NCI-H1436 treated with DMSO at 0.1 percent for 48 hours (cell line): ENCODE data around the gene GALNT16.
A peak's percentile ranks its signal among the peaks of the same experiment; 100 is the strongest.
"Not testable (repeated sequence)": the region's sequence is repeated elsewhere in the genome, so short reads cannot be mapped to it uniquely, and the experiment has no call there.

ENCODE experiments used
- DNase-seq: peaks from one replicate; lab custom pipeline; 2025; lab: John Stamatoyannopoulos, UW

GALNT16 gene

DNA sequence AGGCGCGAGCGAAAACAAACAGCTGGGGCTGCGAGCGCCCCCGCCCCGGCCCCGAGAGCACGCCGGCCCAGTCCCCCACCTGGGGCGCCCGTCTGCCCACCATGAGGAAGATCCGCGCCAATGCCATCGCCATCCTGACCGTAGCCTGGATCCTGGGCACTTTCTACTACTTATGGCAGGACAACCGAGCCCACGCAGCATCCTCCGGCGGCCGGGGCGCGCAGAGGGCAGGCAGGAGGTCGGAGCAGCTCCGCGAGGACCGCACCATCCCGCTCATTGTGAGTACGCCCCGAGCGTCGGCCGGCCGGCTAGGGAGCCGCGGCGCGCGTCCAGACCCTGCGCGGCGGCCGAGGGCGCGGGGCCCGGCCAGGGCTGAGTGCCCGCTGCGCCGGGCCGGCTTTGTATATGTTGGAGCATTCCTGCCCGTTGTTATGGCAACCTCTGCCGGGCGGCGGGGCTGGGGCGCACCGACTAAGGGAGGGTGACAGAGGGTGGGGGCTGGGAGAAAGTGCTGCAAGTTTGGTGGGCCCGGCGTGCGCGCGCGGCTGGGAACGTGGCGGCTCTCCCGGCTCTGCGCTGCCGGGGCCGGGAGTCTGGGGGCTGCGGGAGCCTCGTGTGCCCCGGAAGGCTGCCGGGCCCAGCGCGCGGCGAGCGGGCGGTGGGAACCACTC lies 367 bp downstream of the GALNT16 start:
- DNase-seq = no peak

DNA sequence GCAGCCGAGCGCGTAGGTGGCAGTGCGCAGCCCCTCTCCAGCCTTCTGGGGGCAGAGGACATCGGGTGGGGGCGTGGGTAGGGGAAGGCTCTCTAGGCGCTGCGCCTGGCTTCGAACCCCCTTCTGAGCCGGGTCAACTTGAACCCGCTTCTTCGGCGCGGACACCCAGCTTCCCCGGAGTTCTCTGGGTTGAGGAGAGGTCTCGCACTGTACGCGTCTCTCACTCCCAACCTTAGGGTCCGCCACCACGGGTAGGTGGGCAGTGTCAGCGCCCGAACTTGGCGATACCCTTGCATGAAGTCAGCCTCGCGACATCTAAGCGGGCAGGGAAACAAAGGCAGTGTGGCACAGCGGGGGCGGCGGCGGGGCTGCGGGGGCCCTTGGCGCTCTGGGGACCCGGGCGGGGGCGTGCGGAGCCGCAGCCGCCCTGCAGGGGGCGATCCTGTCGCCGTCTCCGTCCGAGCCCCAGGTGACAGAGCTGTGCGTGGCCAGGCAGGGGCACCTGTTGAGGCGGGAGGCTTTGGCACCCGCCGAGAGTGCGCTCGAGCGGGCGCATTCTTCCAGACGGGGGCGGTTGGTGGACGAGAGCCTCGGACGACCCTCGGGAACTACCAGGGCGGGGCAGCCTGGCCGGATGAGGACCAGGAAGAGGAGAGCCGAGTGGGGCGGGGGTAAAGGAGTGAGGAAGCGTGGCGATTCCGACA lies 1.1 kb downstream of the GALNT16 start:
- DNase-seq = no peak

DNA sequence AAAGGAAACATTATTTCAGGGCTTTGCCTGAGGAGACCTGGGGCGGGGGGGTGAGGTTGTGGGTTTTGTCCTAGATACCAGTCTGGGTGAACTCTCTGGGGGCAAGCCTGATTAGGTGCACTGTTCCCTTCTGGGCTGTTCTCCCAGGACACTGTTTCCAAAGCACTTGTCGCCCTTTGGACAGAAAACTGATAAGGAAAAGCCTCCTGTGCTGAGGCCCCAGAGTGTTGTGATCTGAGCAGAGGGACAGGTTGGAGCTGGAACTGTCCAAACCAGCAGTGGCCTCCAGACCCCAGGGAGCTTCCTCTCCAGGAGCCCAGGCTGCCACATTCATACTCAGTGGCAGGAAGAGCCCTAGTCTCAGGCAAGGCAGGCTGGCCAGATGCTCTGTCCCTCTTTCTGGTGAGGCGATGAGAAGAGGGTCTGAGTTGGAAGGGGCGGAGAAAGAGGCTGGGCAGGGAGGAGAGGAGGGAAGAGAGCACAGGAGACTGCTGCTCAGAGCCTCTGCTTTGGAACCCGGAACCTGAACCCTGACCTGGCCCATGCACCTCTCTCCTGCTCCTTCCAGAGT lies 1.9 kb downstream of the GALNT16 start:
- no peak for DNase-seq

DNA sequence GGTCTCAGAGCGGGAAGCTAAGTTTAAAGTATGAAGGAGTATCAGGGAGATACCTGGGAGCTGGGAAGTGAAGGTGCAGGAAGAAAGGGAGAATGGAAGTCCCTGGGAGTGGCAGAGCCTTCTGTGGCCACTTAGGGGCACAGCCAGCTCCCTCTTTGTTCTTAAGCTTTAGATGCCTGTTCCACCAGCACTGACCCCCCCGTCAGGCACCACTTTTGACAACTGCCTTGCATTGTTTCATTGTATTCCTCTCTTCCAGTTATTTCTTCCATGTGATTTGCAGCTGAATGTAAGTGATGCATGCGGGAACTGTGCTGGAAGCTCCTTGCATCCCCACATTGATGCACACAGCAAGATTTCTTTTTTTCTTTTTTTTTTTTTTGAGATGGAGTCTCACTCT lies 2.6 kb downstream of the GALNT16 start:
- DNase-seq = no peak

DNA sequence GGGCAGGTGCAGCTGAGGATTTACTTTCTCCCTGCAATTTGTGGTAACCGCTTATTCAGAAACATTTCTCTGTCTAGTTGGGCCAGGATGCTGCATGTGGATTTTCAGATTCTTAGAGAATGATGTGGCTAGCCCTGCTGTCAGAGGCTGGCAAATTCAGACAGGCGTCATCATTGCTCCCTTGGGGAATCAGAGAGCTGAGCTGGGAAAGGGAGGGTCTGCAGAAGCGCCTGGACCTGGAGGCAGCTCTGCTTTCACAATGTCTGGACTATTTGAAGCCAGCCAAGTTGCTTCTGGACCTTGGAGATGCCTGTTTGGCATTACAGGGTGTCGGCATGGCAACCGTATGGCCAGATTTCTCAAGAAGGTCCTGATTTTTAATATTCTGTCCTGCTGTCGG lies 3.4 kb downstream of the GALNT16 start:
- DNase-seq = no peak

DNA sequence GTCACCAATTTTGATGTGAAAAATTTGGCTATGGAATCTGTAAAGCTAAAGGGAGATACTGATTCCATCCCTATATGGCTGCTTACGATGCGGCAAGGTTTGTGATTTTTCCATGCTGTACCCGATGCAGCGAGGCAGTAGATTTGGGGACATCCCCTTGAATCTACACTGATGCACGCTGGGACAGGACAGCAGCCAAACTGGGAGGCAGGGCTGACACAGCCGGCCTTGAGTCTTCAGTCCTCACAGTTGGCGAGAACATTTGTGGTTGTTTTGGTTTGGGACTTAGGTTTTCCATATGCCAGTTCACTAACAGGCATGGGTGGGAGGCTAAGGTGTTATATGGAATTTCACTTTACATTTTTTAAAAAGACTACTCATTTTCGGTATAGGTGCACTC lies 3.8 kb downstream of the GALNT16 start:
- no peak for DNase-seq

DNA sequence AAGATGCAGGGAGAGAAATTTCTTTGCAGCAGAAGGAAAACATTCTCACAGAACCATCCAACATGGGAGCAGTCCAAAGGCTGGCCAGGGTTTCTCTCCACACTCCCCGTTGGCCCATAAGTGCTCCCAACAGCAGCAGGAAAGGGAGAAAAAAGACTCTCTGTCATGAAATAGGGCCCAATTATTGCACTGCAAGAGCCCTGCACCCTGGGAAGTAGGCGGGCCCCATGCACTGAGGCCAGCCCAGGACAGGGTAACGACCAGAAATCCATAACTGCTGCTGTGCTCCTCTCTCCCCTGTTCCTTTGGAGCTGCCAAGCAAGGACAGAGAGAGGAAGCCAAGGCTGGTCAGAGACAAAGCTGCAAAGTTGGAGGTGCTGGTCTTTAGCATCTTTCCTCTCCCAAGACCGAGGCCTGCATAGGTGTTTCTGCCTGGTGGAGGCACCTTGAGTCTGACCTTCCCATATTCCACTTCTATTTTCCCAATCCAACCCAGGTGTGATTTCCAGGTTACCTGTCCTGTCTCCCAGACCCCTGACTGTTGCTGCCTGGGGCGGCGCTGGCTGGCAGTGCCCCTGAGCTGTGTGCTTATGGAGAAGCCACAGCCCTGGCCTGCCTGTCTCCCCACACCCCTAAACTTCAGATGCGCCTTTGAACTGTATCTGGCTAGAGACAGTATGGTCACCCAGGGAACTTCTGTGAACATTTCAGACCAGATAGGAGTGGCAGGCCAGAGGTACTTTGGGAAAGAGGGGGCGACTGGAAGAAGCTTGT lies 6.8 kb downstream of the GALNT16 start:
- DNase-seq = no peak

DNA sequence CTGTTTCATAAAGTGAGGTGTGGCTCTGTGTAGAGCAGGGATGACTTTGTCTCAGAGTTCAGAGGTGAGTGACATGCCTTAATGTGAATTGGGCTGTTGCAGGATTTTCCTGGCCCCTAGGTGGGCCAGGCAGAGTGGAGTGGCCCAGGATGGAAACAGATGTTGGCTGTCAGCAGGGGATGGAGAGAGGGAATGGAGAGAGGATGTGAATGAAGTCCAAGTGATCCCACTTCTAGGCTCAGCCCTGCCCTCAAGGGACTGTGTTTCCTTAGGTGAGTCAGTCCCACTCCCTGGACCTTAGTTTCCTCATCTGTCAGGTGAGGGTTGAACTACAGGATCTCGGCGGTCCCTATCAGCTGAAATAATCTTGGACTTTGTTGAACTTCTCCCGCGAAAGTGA lies 7.5 kb downstream of the GALNT16 start:
- DNase-seq = no peak

DNA sequence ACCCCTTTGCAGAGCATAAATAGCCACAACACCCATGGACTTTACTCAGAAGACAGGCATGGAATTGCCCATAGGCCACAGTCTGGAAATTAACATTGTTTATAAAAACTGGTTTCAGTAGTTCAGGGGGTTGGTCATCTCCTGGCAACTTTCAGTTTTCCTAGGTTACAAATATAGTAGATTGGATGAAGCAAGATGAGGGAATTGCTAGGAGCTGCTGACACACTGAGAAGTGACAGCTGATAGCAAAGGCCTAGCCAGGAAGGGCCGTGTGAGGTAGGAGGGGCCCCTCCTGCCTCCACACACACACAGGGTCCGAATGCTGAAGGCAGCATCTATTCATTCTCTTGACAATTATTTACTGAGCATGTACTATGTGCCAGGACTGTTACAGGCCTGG lies 8.3 kb downstream of the GALNT16 start:
- DNase-seq = no peak

DNA sequence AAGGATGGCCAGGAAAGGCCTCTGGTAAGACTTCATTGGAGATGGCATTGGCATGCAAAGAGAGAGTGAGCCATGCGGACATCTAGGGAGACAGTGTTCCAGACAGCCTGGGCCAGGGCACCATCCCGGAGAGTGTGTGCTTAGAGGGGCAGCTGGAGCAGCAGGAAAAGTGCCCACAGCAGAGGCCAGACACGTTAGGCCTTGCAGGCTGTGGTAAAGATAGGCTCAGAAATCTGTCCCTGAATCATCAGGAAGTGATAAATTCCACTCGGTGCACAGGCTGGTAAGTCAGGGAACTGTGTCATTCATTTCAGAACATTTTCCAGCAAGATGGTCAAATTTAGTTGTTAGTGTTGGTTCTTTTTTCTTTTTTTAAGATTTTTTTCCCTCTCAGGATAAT lies 8.8 kb downstream of the GALNT16 start:
- DNase-seq = no peak

DNA sequence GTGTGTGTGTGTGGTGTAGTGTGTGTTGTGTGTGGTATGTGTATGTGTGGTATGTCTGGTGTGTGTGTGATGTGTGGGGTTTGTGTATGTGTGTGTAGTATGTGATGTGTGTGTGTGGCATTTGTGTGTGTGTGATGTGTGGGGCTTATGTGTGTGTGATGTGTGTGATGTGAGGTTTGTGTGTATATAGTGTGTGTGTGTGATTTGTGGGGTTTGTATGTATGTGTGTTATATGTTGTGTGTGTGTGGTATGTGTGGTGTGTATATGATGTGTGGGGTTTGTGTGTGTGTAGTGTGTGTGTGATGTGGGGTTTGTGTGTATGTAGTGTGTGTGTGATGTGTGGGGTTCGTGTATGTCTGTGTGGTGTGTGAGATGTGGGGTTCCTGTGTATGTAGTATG lies 9.4 kb downstream of the GALNT16 start:
- DNase-seq = no peak

DNA sequence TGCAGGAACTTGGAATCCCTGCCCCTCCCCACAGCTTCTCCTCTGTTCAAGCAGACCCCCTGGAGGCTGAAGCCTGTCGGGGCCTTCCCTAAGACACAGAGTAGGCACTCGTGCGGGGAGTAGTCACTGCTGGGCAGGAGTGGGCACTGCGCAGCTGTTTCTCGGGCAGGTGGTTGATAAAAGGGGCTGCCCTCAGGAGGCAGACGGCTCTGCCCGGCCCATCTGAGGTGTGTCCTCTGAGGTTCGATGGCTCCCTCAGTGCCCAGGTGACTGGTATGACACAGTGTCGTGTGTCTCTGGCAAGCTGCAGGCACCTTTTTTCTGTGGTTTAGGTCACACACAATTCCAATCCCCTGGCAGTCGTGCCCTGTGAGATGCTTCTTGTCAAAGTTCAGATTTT lies 10.1 kb downstream of the GALNT16 start:
- DNase-seq = no peak

DNA sequence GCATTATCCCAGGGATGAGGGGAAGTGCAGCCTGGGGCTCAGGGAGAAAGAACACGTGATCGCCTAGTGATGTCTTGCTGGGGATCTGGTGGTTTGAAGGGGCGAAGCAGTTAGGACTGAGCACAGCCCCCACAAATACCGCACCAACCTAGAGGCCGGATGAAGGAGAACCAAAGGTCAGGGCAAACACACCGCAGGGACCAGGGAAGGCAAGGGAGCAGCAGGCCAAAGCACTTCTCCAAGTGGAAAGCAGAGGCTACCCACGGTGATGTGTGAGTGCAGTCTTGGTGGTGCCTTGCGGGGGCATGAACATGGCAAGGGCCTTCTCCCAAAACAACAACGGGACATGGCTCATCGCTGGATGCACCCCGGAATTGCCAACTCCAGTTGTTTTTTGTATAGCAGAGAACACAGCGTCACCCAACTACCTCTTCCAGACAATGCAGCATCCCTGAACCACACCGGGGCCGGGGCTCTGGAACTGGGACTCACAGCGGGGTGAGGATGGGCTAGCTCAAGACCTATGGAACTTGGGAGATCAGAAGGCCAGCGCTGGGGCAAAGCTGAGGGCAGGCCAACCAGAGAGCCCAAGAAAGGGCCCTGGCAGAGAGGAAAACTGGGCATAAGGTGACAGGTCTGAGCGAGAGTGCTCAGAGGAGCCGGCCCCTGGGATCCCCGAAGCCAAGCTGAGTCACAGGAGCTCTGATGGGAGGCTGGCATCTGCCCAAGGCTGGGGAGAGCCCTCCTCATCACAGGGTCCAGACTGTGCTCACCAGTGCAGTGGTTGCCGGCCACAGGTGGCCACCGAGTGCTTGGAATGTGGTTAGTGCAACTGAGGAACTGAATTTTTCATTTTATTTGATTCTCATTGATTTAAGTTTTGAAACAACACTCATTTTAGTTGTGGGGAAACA lies 11.1 kb downstream of the GALNT16 start:
- DNase-seq = no peak

DNA sequence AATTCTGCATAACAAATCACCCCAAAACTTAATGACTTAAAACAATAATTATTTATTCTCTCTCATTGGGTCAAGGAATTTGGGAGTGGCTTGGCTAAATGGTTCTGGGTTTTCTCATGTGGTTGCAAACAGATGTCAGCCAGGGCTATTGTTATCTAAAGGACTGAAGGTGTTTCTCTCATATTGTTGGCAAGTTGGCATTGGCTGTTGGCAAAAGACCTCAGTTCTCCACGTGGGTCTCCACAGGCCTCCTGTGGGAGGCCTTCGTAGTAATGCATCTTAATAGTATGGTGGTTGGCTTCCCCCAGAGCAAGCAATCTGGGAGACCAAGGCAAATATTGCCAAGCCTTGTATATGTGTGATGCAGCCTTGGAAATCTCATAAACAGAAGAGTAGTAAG lies 14.4 kb downstream of the GALNT16 start:
- no peak for DNase-seq

DNA sequence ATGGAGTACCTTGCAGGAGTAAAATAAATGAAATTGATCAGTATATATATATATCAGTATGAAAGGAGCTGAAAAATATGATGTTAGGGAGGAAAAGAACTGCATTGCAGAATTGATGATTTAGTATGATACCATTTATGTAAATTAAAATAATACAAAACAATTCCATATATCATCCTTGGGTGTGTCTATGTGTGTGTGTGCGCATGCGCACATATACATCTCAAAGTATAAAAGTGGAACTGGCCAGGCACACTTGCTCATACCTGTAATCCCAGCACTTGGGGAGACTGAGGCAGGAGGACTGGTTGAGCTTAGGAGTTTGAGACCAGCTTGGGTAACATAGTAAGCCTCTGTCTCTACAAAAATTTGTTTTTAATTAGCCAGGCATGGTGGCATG lies 15.4 kb downstream of the GALNT16 start:
- DNase-seq = no peak

DNA sequence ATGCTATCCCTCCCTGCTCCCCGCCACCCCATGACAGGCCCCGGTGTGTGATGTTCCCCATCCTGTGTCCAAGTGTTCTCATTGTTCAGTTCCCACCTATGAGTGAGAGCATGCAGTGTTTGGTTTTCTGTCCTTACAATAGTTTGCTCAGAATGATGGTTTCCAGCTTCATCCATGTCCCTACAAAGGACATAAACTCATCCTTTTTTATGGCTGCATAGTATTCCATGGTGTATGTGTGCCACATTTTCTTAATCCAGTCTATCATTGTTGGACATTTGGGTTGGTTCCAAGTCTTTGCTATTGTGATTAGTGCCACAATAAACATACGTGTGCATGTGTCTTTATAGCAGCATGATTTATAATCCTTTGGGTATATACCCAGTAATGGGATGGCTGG lies 17.4 kb downstream of the GALNT16 start:
- not testable (repeated sequence) for DNase-seq

DNA sequence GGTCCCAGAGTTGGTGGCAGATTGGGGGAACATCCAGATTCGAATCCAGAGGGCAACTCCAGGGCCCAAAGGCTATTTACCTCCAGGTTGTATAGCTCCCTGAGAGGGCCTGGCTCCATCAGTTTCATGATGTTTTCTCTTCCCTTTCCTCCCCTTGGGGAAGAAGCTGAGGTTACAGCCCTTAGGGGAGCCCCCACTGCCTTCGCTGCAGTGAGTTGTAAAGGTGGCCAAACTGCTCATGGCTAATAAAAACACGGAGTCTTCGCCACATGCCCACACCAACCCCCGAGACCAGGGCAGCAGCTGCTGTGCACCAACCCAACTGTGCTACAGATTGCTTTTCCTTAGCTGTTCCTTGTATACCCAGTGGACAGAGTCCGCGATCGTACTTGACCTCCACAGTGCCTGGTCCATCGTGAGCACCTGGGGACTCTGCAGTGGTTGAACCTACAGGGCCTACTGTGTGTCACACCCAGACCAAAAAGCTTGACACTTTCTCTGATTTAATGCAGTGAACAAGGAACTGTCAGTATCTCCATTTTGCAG lies 20.9 kb downstream of the GALNT16 start:
- DNase-seq = no peak

DNA sequence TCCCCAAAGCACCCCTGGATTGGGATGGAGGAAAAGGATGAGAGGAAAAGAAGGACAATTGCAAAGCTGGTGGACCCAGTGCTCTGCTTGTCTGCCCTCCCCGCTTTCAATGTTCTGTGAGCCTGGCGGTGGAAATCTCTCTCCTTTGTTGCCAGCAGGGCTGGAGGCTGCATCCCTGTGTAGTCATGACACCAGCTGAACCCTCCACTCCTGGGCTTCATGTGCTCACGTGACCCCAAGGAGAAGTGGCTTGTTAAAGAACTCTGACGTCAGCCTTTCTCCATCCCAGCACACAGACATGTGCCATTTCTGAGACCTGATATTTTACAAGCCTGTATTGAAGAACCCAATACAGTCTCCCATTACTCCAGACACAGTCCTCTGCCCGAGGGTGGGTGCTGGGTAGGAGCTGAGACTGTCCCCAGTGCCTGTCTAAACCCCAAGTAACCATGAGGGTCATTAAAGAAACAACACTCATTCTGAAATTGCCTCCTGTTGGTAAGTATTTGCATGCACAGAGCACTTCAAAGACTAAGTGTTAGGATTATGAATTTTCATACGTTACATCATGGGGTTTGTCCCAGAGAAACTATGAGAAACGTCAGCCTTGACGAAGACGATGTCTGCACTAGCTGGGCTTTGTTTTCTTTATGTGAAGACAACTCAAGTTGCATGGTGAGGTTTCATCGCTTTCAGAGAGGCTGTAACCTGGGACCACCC lies 21.7 kb downstream of the GALNT16 start:
- DNase-seq = peak; percentile 41

DNA sequence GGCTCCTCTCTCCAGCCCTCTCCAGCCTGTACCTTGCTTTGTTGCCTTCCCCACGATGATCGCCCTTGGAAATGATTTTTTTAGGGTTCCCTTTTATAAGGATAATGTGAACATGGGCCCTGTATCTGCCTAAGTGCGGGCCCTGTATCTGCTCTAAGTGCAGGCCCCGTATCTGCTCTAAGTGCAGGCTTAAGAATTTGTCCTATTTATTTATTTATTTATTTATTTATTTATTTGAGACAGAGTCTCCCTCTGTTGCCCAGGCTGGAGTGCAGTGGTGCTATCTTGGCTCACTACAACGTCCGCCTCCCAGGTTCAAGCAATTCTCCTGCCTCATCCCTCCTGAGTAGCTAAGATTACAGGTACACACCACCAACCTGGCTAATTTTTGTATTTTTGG lies 22.5 kb downstream of the GALNT16 start:
- DNase-seq = no peak

DNA sequence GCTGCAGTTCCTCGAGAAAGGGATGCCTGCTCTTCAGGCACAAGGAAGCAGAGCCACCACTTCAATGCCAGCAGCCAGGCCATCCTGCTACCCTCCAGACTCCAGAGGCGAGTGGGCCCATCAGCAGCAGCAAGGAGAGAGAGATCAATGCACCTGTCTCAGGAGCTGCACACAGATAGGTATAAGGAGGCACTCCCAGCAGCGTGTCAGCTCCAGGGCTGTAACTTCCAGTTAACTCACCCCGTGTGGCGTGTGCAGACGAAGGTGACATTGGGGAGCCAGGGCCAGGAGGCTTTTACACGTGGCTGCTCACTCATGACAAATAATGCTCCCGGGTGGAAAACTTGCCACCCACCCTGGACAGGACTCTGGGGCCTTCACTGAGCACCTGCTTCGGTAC lies 24.2 kb downstream of the GALNT16 start:
- no peak for DNase-seq
